Testis (tissue), 2 donors: ENCODE results near the gene DNAJC7.

ENCODE experiments used
- POLR2A ChIP-seq: fragments of 450-650 bp; IDR thresholded peaks from one replicate; pipeline ENCODE4 v1.6.1; 2017; ENCODE audit warnings: antibody characterized with exemption, mild to moderate bottlenecking, moderate library complexity
- TF ChIP-seq, protein P1 (sequence below), 3 experiments: fragments of 450-650 bp in 2 of 3; fragments of 200-600 bp in 1 of 3; sonication (generic) in 1 of 3; IDR thresholded peaks; one replicate each; pipeline ENCODE4 v1.5.1; 2016 to 2019; ENCODE audit warnings: antibody characterized with exemption in 3 of 3, mild to moderate bottlenecking in 2 of 3, moderate library complexity in 1 of 3

DNA sequence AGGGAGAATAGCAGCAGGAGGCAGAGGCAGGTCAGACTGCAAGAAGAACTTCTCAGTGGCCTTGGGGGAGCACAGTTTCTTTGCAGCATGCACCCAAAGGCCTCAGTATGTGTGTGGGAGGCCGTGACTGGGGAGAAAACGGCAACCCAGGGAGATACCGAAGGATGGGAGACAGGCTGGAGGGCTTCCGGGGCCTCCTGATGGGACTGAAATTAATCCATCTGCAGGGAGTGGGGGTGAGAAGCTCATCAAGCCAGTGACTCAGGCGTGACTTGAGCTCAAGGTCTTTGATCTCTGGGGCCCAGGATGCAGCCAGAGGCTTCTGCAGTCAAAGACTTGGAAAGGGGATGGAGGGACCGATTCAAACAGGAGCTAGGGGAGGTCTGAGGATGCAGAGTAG is 38.3 kb upstream of the DNAJC7 start:
- TF ChIP-seq, protein P1, sequence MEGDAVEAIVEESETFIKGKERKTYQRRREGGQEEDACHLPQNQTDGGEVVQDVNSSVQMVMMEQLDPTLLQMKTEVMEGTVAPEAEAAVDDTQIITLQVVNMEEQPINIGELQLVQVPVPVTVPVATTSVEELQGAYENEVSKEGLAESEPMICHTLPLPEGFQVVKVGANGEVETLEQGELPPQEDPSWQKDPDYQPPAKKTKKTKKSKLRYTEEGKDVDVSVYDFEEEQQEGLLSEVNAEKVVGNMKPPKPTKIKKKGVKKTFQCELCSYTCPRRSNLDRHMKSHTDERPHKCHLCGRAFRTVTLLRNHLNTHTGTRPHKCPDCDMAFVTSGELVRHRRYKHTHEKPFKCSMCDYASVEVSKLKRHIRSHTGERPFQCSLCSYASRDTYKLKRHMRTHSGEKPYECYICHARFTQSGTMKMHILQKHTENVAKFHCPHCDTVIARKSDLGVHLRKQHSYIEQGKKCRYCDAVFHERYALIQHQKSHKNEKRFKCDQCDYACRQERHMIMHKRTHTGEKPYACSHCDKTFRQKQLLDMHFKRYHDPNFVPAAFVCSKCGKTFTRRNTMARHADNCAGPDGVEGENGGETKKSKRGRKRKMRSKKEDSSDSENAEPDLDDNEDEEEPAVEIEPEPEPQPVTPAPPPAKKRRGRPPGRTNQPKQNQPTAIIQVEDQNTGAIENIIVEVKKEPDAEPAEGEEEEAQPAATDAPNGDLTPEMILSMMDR (IDR thresholded peaks at IDR 0.05): no peak
- no peak for TF ChIP-seq POLR2A
